Nephron (organoid): ENCODE measurements around the gene MMP24.
A peak's percentile ranks its signal among the peaks of the same experiment; 100 is the strongest.
"Not testable (repeated sequence)": the region's sequence is repeated elsewhere in the genome, so short reads cannot be mapped to it uniquely, and the experiment has no call there.

Experiments
- H3K27ac Mint-ChIP-seq, 3 experiments: 2 replicates each; pipeline ENCODE4 v1.8.0; 2020; ENCODE audit warnings: mixed read lengths in 3 of 3, mild to moderate bottlenecking in 2 of 3, moderate library complexity in 1 of 3
- H3K27me3 Mint-ChIP-seq: 2 replicates; pipeline ENCODE4 v1.8.0; 2021; ENCODE audit warnings: low read depth, mild to moderate bottlenecking, moderate library complexity, mixed read lengths
- H3K36me3 Mint-ChIP-seq: 2 replicates; pipeline ENCODE4 v1.8.0; 2020; ENCODE audit warnings: low read depth, mixed read lengths
- H3K4me1 Mint-ChIP-seq: 2 replicates; pipeline ENCODE4 v1.8.0; 2020; ENCODE audit warnings: mixed read lengths
- H3K4me3 Mint-ChIP-seq, 3 experiments: 2 replicates each; pipeline ENCODE4 v1.8.0; 2020; ENCODE audit warnings: mild to moderate bottlenecking in 3 of 3, mixed read lengths in 3 of 3, moderate library complexity in 2 of 3
- H3K9me3 Mint-ChIP-seq: 2 replicates; pipeline ENCODE4 v1.8.0; 2020; ENCODE audit warnings: mixed read lengths
- CTCF ChIP-seq, 3 experiments: fragments of 200-600 bp; sonication (generic); IDR thresholded peaks; one replicate each; pipeline ENCODE4 v1.5.0; 2021; ENCODE audit warnings: antibody characterized with exemption in 3 of 3; ENCODE audit not compliant: unreplicated experiment in 3 of 3

MMP24 gene

GRCh38 chr20:35196313-35196712 is 30.2 kb upstream of the MMP24 start:
- H3K27ac Mint-ChIP-seq = no peak overlapping the region
- H3K4me1 Mint-ChIP-seq = no peaks in the 10 kb centered on the region
- no peaks in the 10 kb centered on the region for H3K27me3 Mint-ChIP-seq
- no peak overlapping the region for H3K4me3 Mint-ChIP-seq
- no peak for TF ChIP-seq CTCF (IDR thresholded peaks at IDR 0.05; ENCODE audit: unreplicated experiment in 3 of 3)
- peaks cover 37% of the 10 kb centered on the region for H3K36me3 Mint-ChIP-seq
- H3K9me3 Mint-ChIP-seq = peaks cover 42% of the 10 kb centered on the region

- no peaks in the 10 kb centered on the region for H3K27me3 Mint-ChIP-seq
- no peak for TF ChIP-seq CTCF (IDR thresholded peaks at IDR 0.05; ENCODE audit: unreplicated experiment in 3 of 3)
- H3K36me3 Mint-ChIP-seq = peaks cover 26% of the 10 kb centered on the region
- H3K4me3 Mint-ChIP-seq = no peak overlapping the region
- no peak overlapping the region for H3K27ac Mint-ChIP-seq
- H3K4me1 Mint-ChIP-seq = no peaks in the 10 kb centered on the region
- peaks cover 46% of the 10 kb centered on the region for H3K9me3 Mint-ChIP-seq
These were observed 26.8 kb upstream of the MMP24 start for GRCh38 chr20:35199740-35200139.

- peaks cover 43% of the 10 kb centered on the region for H3K9me3 Mint-ChIP-seq
- H3K36me3 Mint-ChIP-seq = peaks cover 23% of the 10 kb centered on the region
These were observed 26.2 kb upstream of the MMP24 start for GRCh38 chr20:35200267-35200666.

GRCh38 chr20:35201467-35201866 is 25.0 kb upstream of the MMP24 start:
- peaks cover 20% of the 10 kb centered on the region for H3K36me3 Mint-ChIP-seq
- H3K4me3 Mint-ChIP-seq, H3K4me1 Mint-ChIP-seq, H3K27ac Mint-ChIP-seq, H3K27me3 Mint-ChIP-seq: not testable (repeated sequence)
- H3K9me3 Mint-ChIP-seq = peaks cover 39% of the 10 kb centered on the region

More at GRCh38 chr20:35200267-35200666, 26.2 kb upstream of the MMP24 start:
- TF ChIP-seq CTCF (IDR thresholded peaks at IDR 0.05; ENCODE audit: unreplicated experiment in 3 of 3) = no peak
- no peaks in the 10 kb centered on the region for H3K4me1 Mint-ChIP-seq
- H3K27me3 Mint-ChIP-seq = no peaks in the 10 kb centered on the region
- no peak overlapping the region for H3K4me3 Mint-ChIP-seq
- H3K27ac Mint-ChIP-seq = no peak overlapping the region

GRCh38 chr20:35206802-35207201 is 19.7 kb upstream of the MMP24 start:
- Mint-ChIP-seq H3K27me3 (no peaks in the 10 kb centered on the region), H3K27ac (no peak overlapping the region), H3K4me1 (no peaks in the 10 kb centered on the region), H3K9me3 (peaks cover 10% of the 10 kb centered on the region), H3K36me3 (no peaks in the 10 kb centered on the region), H3K4me3 (no peak overlapping the region)
- TF ChIP-seq CTCF (IDR thresholded peaks at IDR 0.05; ENCODE audit: unreplicated experiment in 3 of 3) = no peak

- Mint-ChIP-seq H3K36me3 (no peaks in the 10 kb centered on the region), H3K27ac (no peak overlapping the region), H3K4me3 (no peak overlapping the region), H3K27me3 (no peaks in the 10 kb centered on the region), H3K4me1 (no peaks in the 10 kb centered on the region), H3K9me3 (peaks cover 6% of the 10 kb centered on the region)
- TF ChIP-seq CTCF (IDR thresholded peaks at IDR 0.05; ENCODE audit: unreplicated experiment in 3 of 3) = peak; percentile 70 to 85 (median 75)
These were observed 18.4 kb upstream of the MMP24 start for GRCh38 chr20:35207950-35208611.
